ENCODE results near the gene MRPL47. TPM values are rescaled to one million over a fixed set of nuclear protein-coding genes. Genes with fewer than 3 reads are reported as not detected.
A peak's percentile ranks its signal among the peaks of the same experiment; 100 is the strongest.

Gene MRPL47
- total and polyA plus RNA-seq, 2 of the 13 experiments (the other 11 are each of a cell fraction or from before 2014, with no cell fraction given): 36.1 to 83.8 TPM

DNA sequence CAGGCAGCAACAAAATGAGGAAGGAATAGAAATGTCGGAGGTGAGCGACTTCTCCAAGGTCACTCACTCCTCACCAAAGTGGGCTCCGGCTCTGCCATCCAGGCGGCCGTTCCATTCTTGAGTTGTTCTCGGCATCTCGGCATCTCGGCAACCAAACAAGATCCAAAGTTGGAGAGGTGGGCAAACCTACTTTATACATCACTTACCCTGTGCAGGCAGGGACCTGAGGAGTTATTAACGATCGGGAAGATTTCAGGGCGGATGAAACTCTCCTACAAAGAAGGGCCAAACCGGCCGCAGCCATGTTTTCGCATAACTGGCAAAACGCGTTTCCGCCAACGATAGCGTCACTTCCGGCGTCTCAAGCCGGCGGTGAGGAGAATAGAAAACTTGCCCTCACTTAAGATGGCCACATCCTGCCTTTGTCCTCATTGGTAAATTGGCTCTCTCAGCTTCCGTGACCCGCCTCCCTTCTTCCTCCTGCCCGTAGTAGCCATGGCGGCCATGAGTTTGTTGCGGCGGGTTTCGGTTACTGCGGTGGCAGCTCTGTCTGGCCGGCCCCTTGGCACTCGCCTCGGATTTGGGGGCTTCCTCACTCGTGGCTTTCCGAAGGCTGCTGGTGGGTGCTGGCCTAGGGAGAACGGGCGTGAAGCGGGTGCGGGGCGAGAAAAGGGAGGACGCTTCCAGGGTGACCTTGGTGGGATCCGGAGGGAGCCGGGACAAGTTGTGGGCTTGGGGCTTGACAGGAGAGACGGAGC lies at the start of gene MRPL47, which contains the start of gene NDUFB5 (continued):
- TF ChIP-seq SOX13 (IDR thresholded peaks at IDR 0.05): no peak
- peak in 1 of 2 experiments; percentile 47; a peak in 2 of 4 replicates for TF ChIP-seq SOX13 (CRISPR knock-in tag; conservative IDR thresholded peaks at IDR 0.05 in 1 of 2, IDR thresholded peaks at IDR 0.05 in 1 of 2)
- no peak for TF ChIP-seq RARG (CRISPR knock-in tag; IDR thresholded peaks at IDR 0.05; ENCODE audit: low read depth)
- peak; percentile 34; the same call in 1 of the 2 replicates for TF ChIP-seq DNMT3B (CRISPR knock-in tag; conservative IDR thresholded peaks at IDR 0.05)
- peak; percentile 55; the same call in 1 of the 2 replicates for TF ChIP-seq ZNF556 (CRISPR knock-in tag; IDR thresholded peaks at IDR 0.05; ENCODE audit: borderline replicate concordance)
- peak; percentile 53 for TF ChIP-seq FOXA3 (CRISPR knock-in tag; IDR thresholded peaks at IDR 0.05)
- no peak for TF ChIP-seq KLF12 (CRISPR knock-in tag; IDR thresholded peaks at IDR 0.05; ENCODE audit: borderline replicate concordance)
- TF ChIP-seq AKAP8 (CRISPR knock-in tag; IDR thresholded peaks at IDR 0.05): no peak
- TF ChIP-seq, protein P1, sequence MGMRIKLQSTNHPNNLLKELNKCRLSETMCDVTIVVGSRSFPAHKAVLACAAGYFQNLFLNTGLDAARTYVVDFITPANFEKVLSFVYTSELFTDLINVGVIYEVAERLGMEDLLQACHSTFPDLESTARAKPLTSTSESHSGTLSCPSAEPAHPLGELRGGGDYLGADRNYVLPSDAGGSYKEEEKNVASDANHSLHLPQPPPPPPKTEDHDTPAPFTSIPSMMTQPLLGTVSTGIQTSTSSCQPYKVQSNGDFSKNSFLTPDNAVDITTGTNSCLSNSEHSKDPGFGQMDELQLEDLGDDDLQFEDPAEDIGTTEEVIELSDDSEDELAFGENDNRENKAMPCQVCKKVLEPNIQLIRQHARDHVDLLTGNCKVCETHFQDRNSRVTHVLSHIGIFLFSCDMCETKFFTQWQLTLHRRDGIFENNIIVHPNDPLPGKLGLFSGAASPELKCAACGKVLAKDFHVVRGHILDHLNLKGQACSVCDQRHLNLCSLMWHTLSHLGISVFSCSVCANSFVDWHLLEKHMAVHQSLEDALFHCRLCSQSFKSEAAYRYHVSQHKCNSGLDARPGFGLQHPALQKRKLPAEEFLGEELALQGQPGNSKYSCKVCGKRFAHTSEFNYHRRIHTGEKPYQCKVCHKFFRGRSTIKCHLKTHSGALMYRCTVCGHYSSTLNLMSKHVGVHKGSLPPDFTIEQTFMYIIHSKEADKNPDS (CRISPR knock-in tag; IDR thresholded peaks at IDR 0.05): no peak
- peak; percentile 93 for TF ChIP-seq CREB1 (IDR thresholded peaks at IDR 0.05)
- TF ChIP-seq CREB1 (CRISPR knock-in tag; IDR thresholded peaks at IDR 0.05): peak; percentile 99
- TF ChIP-seq ELF4 (CRISPR knock-in tag; IDR thresholded peaks at IDR 0.05; ENCODE audit: borderline replicate concordance): 0 out of 2 replicates have a peak, but pooled peaks have one; percentile 34
- TF ChIP-seq ZBTB1 (CRISPR knock-in tag; IDR thresholded peaks at IDR 0.05; ENCODE audit: borderline replicate concordance): no peak
- peak; percentile 98 for TF ChIP-seq KMT2B (CRISPR knock-in tag; IDR thresholded peaks at IDR 0.05)
- TF ChIP-seq ZKSCAN8 (CRISPR knock-in tag; IDR thresholded peaks at IDR 0.05; ENCODE audit: borderline replicate concordance): peak; percentile 34; the same call in 1 of the 2 replicates
- TF ChIP-seq SOX6 (IDR thresholded peaks at IDR 0.05): no peak
- peak; percentile 75 for TF ChIP-seq SOX6 (CRISPR knock-in tag; IDR thresholded peaks at IDR 0.05)
- peak; percentile 100 for TF ChIP-seq YY1 (IDR thresholded peaks at IDR 0.05; ENCODE audit: insufficient read depth, insufficient replicate concordance, low read depth, low read length)
- TF ChIP-seq ELF1 (CRISPR knock-in tag; IDR thresholded peaks at IDR 0.05): peak; percentile 92
- TF ChIP-seq POLR2G (IDR thresholded peaks at IDR 0.05; ENCODE audit: low read depth, low read length): peak; percentile 91
- no peak for TF ChIP-seq ZNF670 (CRISPR knock-in tag; IDR thresholded peaks at IDR 0.05; ENCODE audit: borderline replicate concordance)
- TF ChIP-seq ZNF468 (CRISPR knock-in tag; IDR thresholded peaks at IDR 0.05): no peak
- peak; percentile 93 for TF ChIP-seq POLR2AphosphoS5 (IDR thresholded peaks at IDR 0.05; ENCODE audit: low read depth, low read length)
- peak; percentile 76 for TF ChIP-seq AGO2 (optimal IDR thresholded peaks at IDR 0.05; ENCODE audit: low read depth, low read length)
- TF ChIP-seq ZBTB21 (CRISPR knock-in tag; IDR thresholded peaks at IDR 0.05): peak; percentile 71
- TF ChIP-seq ZNF10 (CRISPR knock-in tag; IDR thresholded peaks at IDR 0.05; ENCODE audit: borderline replicate concordance, low read depth): no peak
- TF ChIP-seq, protein P2, sequence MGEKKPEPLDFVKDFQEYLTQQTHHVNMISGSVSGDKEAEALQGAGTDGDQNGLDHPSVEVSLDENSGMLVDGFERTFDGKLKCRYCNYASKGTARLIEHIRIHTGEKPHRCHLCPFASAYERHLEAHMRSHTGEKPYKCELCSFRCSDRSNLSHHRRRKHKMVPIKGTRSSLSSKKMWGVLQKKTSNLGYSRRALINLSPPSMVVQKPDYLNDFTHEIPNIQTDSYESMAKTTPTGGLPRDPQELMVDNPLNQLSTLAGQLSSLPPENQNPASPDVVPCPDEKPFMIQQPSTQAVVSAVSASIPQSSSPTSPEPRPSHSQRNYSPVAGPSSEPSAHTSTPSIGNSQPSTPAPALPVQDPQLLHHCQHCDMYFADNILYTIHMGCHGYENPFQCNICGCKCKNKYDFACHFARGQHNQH (CRISPR knock-in tag; IDR thresholded peaks at IDR 0.05): peak; percentile 68; the same call in 1 of the 2 replicates
- peak; percentile 89; the same call in 1 of the 2 replicates for TF ChIP-seq ZNF788 (CRISPR knock-in tag; IDR thresholded peaks at IDR 0.05; ENCODE audit: borderline replicate concordance)
- TF ChIP-seq, protein P3, sequence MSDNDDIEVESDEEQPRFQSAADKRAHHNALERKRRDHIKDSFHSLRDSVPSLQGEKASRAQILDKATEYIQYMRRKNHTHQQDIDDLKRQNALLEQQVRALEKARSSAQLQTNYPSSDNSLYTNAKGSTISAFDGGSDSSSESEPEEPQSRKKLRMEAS (IDR thresholded peaks at IDR 0.05): peak; percentile 74
